Measurements from ENCODE around the gene NXF2B.
"Not testable (repeated sequence)": the region's sequence is repeated elsewhere in the genome, so short reads cannot be mapped to it uniquely, and the experiment has no call there.

- TF ChIP-seq CTCF (IDR thresholded peaks at IDR 0.05; ENCODE audit: low read depth, low read length, poor library complexity, severe bottlenecking); EZH2phosphoT487 (IDR thresholded peaks at IDR 0.05; ENCODE audit: borderline replicate concordance, low read length): not testable (repeated sequence)
Observed at GRCh38 chrX:102458615-102459014, 18.8 kb upstream of the NXF2B start.

Data from DOHH2 (cell line).